HG02798 (cell line): ENCODE results near the gene ENDOU.

Source experiments
- ATAC-seq: cut with Tn5 transposase; IDR thresholded peaks from one replicate; pipeline ENCODE4 v1.9.1; 2021; ENCODE audit warnings: mild to moderate bottlenecking; ENCODE audit not compliant: unreplicated experiment, poor library complexity

The ENDOU gene

GRCh38 chr12:47725091-47725772 is at the start of gene ENDOU:
Gene ENDOU, minus strand, starts transcription at chr12:47725490. Its CDS starts 77 bp downstream, at chr12:47725413.
- ATAC-seq, result no peak

GRCh38 chr12:47774663-47775062 is 49.4 kb upstream of the ENDOU start:
- no peak for ATAC-seq

GRCh38 chr12:47773858-47774580 is 48.7 kb upstream of the ENDOU start:
- no peak for ATAC-seq

GRCh38 chr12:47773062-47773857 is 48.0 kb upstream of the ENDOU start, which contains the start of gene SLC48A1:
Gene SLC48A1, plus strand, starts transcription at chr12:47773238. Its CDS starts 67 bp downstream, at chr12:47773305.
- ATAC-seq, result peak; percentile 90

GRCh38 chr12:47772738-47773061 is 47.4 kb upstream of the ENDOU start:
- ATAC-seq, result no peak

GRCh38 chr12:47772094-47772660 is 46.9 kb upstream of the ENDOU start:
- ATAC-seq, result no peak

GRCh38 chr12:47771304-47771703 is 46.0 kb upstream of the ENDOU start:
- ATAC-seq, result no peak

GRCh38 chr12:47770086-47770726 is 44.9 kb upstream of the ENDOU start:
- ATAC-seq, result no peak

GRCh38 chr12:47769234-47770085 is 44.2 kb upstream of the ENDOU start:
- no peak for ATAC-seq

- no peak for ATAC-seq
These were observed 43.1 kb upstream of the ENDOU start for GRCh38 chr12:47768323-47768811.

- no peak for ATAC-seq
These were observed 42.0 kb upstream of the ENDOU start for GRCh38 chr12:47767216-47767724.

- ATAC-seq, result no peak
These were observed 41.4 kb upstream of the ENDOU start for GRCh38 chr12:47766502-47767215.

- ATAC-seq, result no peak
These were observed 38.4 kb upstream of the ENDOU start for GRCh38 chr12:47763481-47764346.

- no peak for ATAC-seq
These were observed 37.7 kb upstream of the ENDOU start for GRCh38 chr12:47762850-47763465.

- peak; percentile 50 for ATAC-seq
These were observed 33.8 kb upstream of the ENDOU start, which contains the start of gene RAPGEF3 for GRCh38 chr12:47758834-47759690. Gene RAPGEF3, minus strand, starts transcription at chr12:47758880. Its CDS starts 324 bp downstream, at chr12:47758556.

- ATAC-seq, result no peak
These were observed 33.2 kb upstream of the ENDOU start for GRCh38 chr12:47758584-47758833.
